CD4-positive, alpha-beta memory T cell (primary cell): ENCODE data around the gene CXCL12. TPM values are rescaled to one million over a fixed set of nuclear protein-coding genes. Genes with fewer than 3 reads are reported as not detected.

ENCODE experiments used
- CTCF ChIA-PET: fragments of 350-600 bp; sonication (Branson Sonifier 250); formaldehyde crosslinking; loops from one replicate; lab custom pipeline; 2021; ENCODE audit warnings: inconsistent platforms; ENCODE audit not compliant: partially characterized antibody; lab: Charles Lee
- POLR2A ChIA-PET: fragments of 350-600 bp; sonication (Branson Sonifier 250); formaldehyde crosslinking; loops from one replicate; lab custom pipeline; 2021; ENCODE audit not compliant: partially characterized antibody; lab: Charles Lee
- DNase-seq, 5 donors: peaks; one replicate each; pipeline versions ENCODE4 v3.0.0 to v3.0.0-alpha.2; 2020 to 2022; ENCODE audit warnings: mixed read lengths in 1 of 5
- H3K27ac ChIP-seq: one replicate; pipeline ENCODE4 v1.7.0; 2013; ENCODE audit warnings: low read depth, low read length
- H3K27me3 ChIP-seq: 2 replicates; pipeline ENCODE4 v1.7.0; 2013; ENCODE audit warnings: mild to moderate bottlenecking, low read length, moderate library complexity; ENCODE audit not compliant: insufficient read depth
- H3K36me3 ChIP-seq: 2 replicates; pipeline ENCODE4 v1.7.0; 2013; ENCODE audit warnings: mild to moderate bottlenecking, low read length, moderate library complexity; ENCODE audit not compliant: insufficient read depth
- H3K4me1 ChIP-seq: 2 replicates; pipeline ENCODE4 v1.7.0; 2013; ENCODE audit warnings: mild to moderate bottlenecking, low read length, moderate library complexity; ENCODE audit not compliant: insufficient read depth
- H3K4me3 ChIP-seq, 2 donors: one replicate each; pipeline ENCODE4 v1.7.0; 2013; ENCODE audit warnings: low read length in 2 of 2, mild to moderate bottlenecking in 1 of 2
- H3K9me3 ChIP-seq, 2 donors: one replicate each; pipeline ENCODE4 v1.7.0; 2013; ENCODE audit warnings: low read length in 2 of 2, control low read depth in 1 of 2; ENCODE audit not compliant: control insufficient read depth in 1 of 2
- H3K27ac Mint-ChIP-seq, 7 donors: one replicate each; pipeline ENCODE4 v1.8.0; 2020 to 2021; ENCODE audit warnings: mixed read lengths in 7 of 7, mild to moderate bottlenecking in 6 of 7, inconsistent platforms in 3 of 7, moderate library complexity in 3 of 7
- H3K27me3 Mint-ChIP-seq, 2 donors: one replicate each; pipeline ENCODE4 v1.8.0; 2020 to 2021; ENCODE audit warnings: mixed read lengths in 2 of 2
- H3K36me3 Mint-ChIP-seq, 2 donors: one replicate each; pipeline ENCODE4 v1.8.0; 2020 to 2021; ENCODE audit warnings: mixed read lengths in 2 of 2, inconsistent platforms in 1 of 2, mild to moderate bottlenecking in 1 of 2
- H3K4me1 Mint-ChIP-seq, 4 donors: one replicate each; pipeline ENCODE4 v1.8.0; 2020 to 2021; ENCODE audit warnings: mixed read lengths in 4 of 4, mild to moderate bottlenecking in 1 of 4
- H3K4me3 Mint-ChIP-seq, 8 donors: one replicate each; pipeline ENCODE4 v1.8.0; 2020 to 2021; ENCODE audit warnings: mixed read lengths in 8 of 8, mild to moderate bottlenecking in 7 of 8, moderate library complexity in 6 of 8, inconsistent platforms in 3 of 8
- H3K9me3 Mint-ChIP-seq, 8 donors: one replicate each; pipeline ENCODE4 v1.8.0; 2020 to 2021; ENCODE audit warnings: mixed read lengths in 8 of 8, mild to moderate bottlenecking in 5 of 8, inconsistent platforms in 3 of 8, moderate library complexity in 1 of 8
- intact Hi-C: fragments of 100-400 bp; cut with micrococcal nuclease; formaldehyde crosslinking; loops from one replicate; pipeline ENCODE4 v1.15.1; 2023
- polyA plus RNA-seq, 2 donors: library from polyadenylated mRNA; unstranded; fragments of 300-500 nt; fragmentation: Illumina TruSeq; gene quantifications; one replicate each; pipeline ENCODE4 v1.2.3, GENCODE V29; 2021
- total RNA-seq, 2 experiments: library from RNA; stranded (reverse); gene quantifications; one replicate each; pipeline ENCODE4 v1.2.3, GENCODE V29; 2021

CXCL12 gene
- total and polyA plus RNA-seq, 4 experiments from 2014 or later = not detected

- no peaks in the 10 kb centered on the region for H3K36me3 Mint-ChIP-seq
- no peak for DNase-seq
- CTCF ChIA-PET = no interaction called here
- intact Hi-C loops = no loop called here
- no peak overlapping the region for H3K27ac ChIP-seq
- H3K4me3 Mint-ChIP-seq = no peak overlapping the region
- no peaks in the 10 kb centered on the region for H3K4me1 ChIP-seq
- no peaks in the 10 kb centered on the region for H3K36me3 ChIP-seq
- H3K4me1 Mint-ChIP-seq = no peaks in the 10 kb centered on the region
- POLR2A ChIA-PET = no interaction called here
- no peak overlapping the region for H3K4me3 ChIP-seq
- H3K27me3 ChIP-seq = no peaks in the 10 kb centered on the region
- H3K27ac Mint-ChIP-seq = no peak overlapping the region
- peaks cover 0 to 8% of the 10 kb centered on the region in 2 donors for H3K27me3 Mint-ChIP-seq
- H3K9me3 Mint-ChIP-seq = no peaks in the 10 kb centered on the region
- H3K9me3 ChIP-seq = no peaks in the 10 kb centered on the region
Observed at GRCh38 chr10:44352316-44353127, 32.4 kb downstream of the CXCL12 start.

GRCh38 chr10:44348496-44348895 lies 36.4 kb downstream of the CXCL12 start:
- H3K4me1 Mint-ChIP-seq = no peaks in the 10 kb centered on the region
- no peak for DNase-seq
- no peaks in the 10 kb centered on the region for H3K9me3 Mint-ChIP-seq
- H3K27me3 ChIP-seq = no peaks in the 10 kb centered on the region
- no peak overlapping the region for H3K27ac ChIP-seq
- ChIA-PET CTCF (no interaction called here), POLR2A (no interaction called here)
- no peak overlapping the region for H3K4me3 ChIP-seq
- H3K36me3 ChIP-seq = no peaks in the 10 kb centered on the region
- intact Hi-C loops = no loop called here
- H3K27ac Mint-ChIP-seq = no peak overlapping the region
- peaks cover 1 to 5% of the 10 kb centered on the region in 2 donors for H3K27me3 Mint-ChIP-seq
- H3K4me3 Mint-ChIP-seq = no peak overlapping the region
- no peaks in the 10 kb centered on the region for H3K36me3 Mint-ChIP-seq
- no peaks in the 10 kb centered on the region for H3K4me1 ChIP-seq
- no peaks in the 10 kb centered on the region for H3K9me3 ChIP-seq

- no peaks in the 10 kb centered on the region for H3K4me1 ChIP-seq
- ChIA-PET POLR2A (no interaction called here), CTCF (no interaction called here)
- no peaks in the 10 kb centered on the region for H3K9me3 ChIP-seq
- H3K36me3 ChIP-seq = no peaks in the 10 kb centered on the region
- H3K27ac ChIP-seq = no peak overlapping the region
- Mint-ChIP-seq H3K27ac (no peak overlapping the region), H3K36me3 (no peaks in the 10 kb centered on the region), H3K4me3 (no peak overlapping the region), H3K9me3 (no peaks in the 10 kb centered on the region), H3K4me1 (no peaks in the 10 kb centered on the region), H3K27me3 (peaks cover 4 to 5% of the 10 kb centered on the region in 2 donors)
- no peak overlapping the region for H3K4me3 ChIP-seq
- no peaks in the 10 kb centered on the region for H3K27me3 ChIP-seq
- DNase-seq = no peak
- intact Hi-C loops = no loop called here
Observed at GRCh38 chr10:44347609-44348400, 37.1 kb downstream of the CXCL12 start.

- no peaks in the 10 kb centered on the region for H3K27me3 ChIP-seq
- H3K4me1 ChIP-seq = no peaks in the 10 kb centered on the region
- no peaks in the 10 kb centered on the region for H3K36me3 ChIP-seq
- no peak for DNase-seq
- POLR2A ChIA-PET = no interaction called here
- peaks cover 3 to 4% of the 10 kb centered on the region in 2 donors for H3K27me3 Mint-ChIP-seq
- H3K4me1 Mint-ChIP-seq = no peaks in the 10 kb centered on the region
- no peaks in the 10 kb centered on the region for H3K9me3 ChIP-seq
- H3K9me3 Mint-ChIP-seq = no peaks in the 10 kb centered on the region
- H3K27ac Mint-ChIP-seq = no peak overlapping the region
- H3K4me3 Mint-ChIP-seq = no peak overlapping the region
- CTCF ChIA-PET = no interaction called here
- no peaks in the 10 kb centered on the region for H3K36me3 Mint-ChIP-seq
- no peak overlapping the region for H3K27ac ChIP-seq
- intact Hi-C loops = no loop called here
- no peak overlapping the region for H3K4me3 ChIP-seq
Observed at GRCh38 chr10:44344727-44345126, 40.2 kb downstream of the CXCL12 start.

GRCh38 chr10:44343843-44344242 lies 41.1 kb downstream of the CXCL12 start:
- ChIA-PET POLR2A (no interaction called here), CTCF (no interaction called here)
- Mint-ChIP-seq H3K4me1 (no peaks in the 10 kb centered on the region), H3K9me3 (no peaks in the 10 kb centered on the region), H3K27me3 (peaks cover 3 to 4% of the 10 kb centered on the region in 2 donors), H3K27ac (no peak overlapping the region), H3K4me3 (no peak overlapping the region), H3K36me3 (no peaks in the 10 kb centered on the region)
- Histone ChIP-seq H3K9me3 (no peaks in the 10 kb centered on the region), H3K27me3 (no peaks in the 10 kb centered on the region), H3K27ac (no peak overlapping the region), H3K4me1 (no peaks in the 10 kb centered on the region), H3K4me3 (no peak overlapping the region), H3K36me3 (no peaks in the 10 kb centered on the region)
- intact Hi-C loops = no loop called here
- DNase-seq = no peak

- Histone ChIP-seq H3K27me3 (no peaks in the 10 kb centered on the region), H3K4me3 (no peak overlapping the region), H3K4me1 (no peaks in the 10 kb centered on the region), H3K27ac (no peak overlapping the region), H3K36me3 (no peaks in the 10 kb centered on the region), H3K9me3 (no peaks in the 10 kb centered on the region)
- H3K27me3 Mint-ChIP-seq = peaks cover 3 to 4% of the 10 kb centered on the region in 2 donors
- no peak overlapping the region for H3K27ac Mint-ChIP-seq
- no peaks in the 10 kb centered on the region for H3K9me3 Mint-ChIP-seq
- no peaks in the 10 kb centered on the region for H3K4me1 Mint-ChIP-seq
- intact Hi-C loops = no loop called here
- no peaks in the 10 kb centered on the region for H3K36me3 Mint-ChIP-seq
- CTCF ChIA-PET = no interaction called here
- POLR2A ChIA-PET = no interaction called here
- DNase-seq = no peak
- no peak overlapping the region for H3K4me3 Mint-ChIP-seq
Observed at GRCh38 chr10:44341886-44342285, 43.0 kb downstream of the CXCL12 start.

- H3K4me1 Mint-ChIP-seq = no peaks in the 10 kb centered on the region
- H3K4me3 Mint-ChIP-seq = no peak overlapping the region
- Histone ChIP-seq H3K9me3 (no peaks in the 10 kb centered on the region), H3K4me3 (no peak overlapping the region), H3K27ac (no peak overlapping the region), H3K27me3 (no peaks in the 10 kb centered on the region), H3K36me3 (no peaks in the 10 kb centered on the region), H3K4me1 (no peaks in the 10 kb centered on the region)
- peaks cover 2 to 3% of the 10 kb centered on the region in 2 donors for H3K27me3 Mint-ChIP-seq
- no peak overlapping the region for H3K27ac Mint-ChIP-seq
- intact Hi-C loops = no loop called here
- no peaks in the 10 kb centered on the region for H3K9me3 Mint-ChIP-seq
- H3K36me3 Mint-ChIP-seq = no peaks in the 10 kb centered on the region
- POLR2A ChIA-PET = no interaction called here
- CTCF ChIA-PET = no interaction called here
- no peak for DNase-seq
Observed at GRCh38 chr10:44340557-44340956, 44.3 kb downstream of the CXCL12 start.
